ENCODE measurements around the gene APP.

- TF ChIP-seq, protein P1, sequence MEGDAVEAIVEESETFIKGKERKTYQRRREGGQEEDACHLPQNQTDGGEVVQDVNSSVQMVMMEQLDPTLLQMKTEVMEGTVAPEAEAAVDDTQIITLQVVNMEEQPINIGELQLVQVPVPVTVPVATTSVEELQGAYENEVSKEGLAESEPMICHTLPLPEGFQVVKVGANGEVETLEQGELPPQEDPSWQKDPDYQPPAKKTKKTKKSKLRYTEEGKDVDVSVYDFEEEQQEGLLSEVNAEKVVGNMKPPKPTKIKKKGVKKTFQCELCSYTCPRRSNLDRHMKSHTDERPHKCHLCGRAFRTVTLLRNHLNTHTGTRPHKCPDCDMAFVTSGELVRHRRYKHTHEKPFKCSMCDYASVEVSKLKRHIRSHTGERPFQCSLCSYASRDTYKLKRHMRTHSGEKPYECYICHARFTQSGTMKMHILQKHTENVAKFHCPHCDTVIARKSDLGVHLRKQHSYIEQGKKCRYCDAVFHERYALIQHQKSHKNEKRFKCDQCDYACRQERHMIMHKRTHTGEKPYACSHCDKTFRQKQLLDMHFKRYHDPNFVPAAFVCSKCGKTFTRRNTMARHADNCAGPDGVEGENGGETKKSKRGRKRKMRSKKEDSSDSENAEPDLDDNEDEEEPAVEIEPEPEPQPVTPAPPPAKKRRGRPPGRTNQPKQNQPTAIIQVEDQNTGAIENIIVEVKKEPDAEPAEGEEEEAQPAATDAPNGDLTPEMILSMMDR (IDR thresholded peaks at IDR 0.05; ENCODE audit: low read length) = no peak
- no peak for TF ChIP-seq EZH2 (IDR thresholded peaks at IDR 0.05; ENCODE audit: borderline replicate concordance, low read length)
These were observed 267.0 kb downstream of the APP start for GRCh38 chr21:25903607-25904006.
